ENCODE data around the gene TFR2. TPM values are rescaled to one million over a fixed set of nuclear protein-coding genes. Genes with fewer than 3 reads are reported as not detected.
A peak's percentile ranks its signal among the peaks of the same experiment; 100 is the strongest.

The TFR2 gene
- total and polyA plus RNA-seq, 2 donors (not counting 3 experiments of a cell fraction or from before 2014, with no cell fraction given), result 0.37 to 0.60 TPM

- Histone ChIP-seq H2AFZ (ENCODE audit: low read depth, low read length) (no peak overlapping the region), H3K9me3 (replicated peaks; ENCODE audit: control insufficient read depth, insufficient read depth, low read length) (no peaks in the 10 kb centered on the region), H3K9me1 (replicated peaks; ENCODE audit: control insufficient read depth, extremely low read depth, insufficient read depth, low read length) (no peaks in the 10 kb centered on the region), H3K79me2 (ENCODE audit: control insufficient read depth, insufficient read depth, low read length) (peaks cover 28% of the 10 kb centered on the region), H3K36me3 (ENCODE audit: control insufficient read depth in 2 of 2, extremely low read depth in 1 of 2, insufficient read depth in 2 of 2, low read length in 2 of 2) (peaks cover 11 to 47% of the 10 kb centered on the region in 2 experiments), H3K4me1 (ENCODE audit: control insufficient read depth, extremely low read depth, insufficient read depth, low read length) (peaks cover 4% of the 10 kb centered on the region), H3K9ac (replicated peaks; ENCODE audit: extremely low read depth, insufficient read depth, low read length) (no peak overlapping the region), H3K4me3 (replicated peaks in 1 of 3; ENCODE audit: insufficient read depth in 1 of 3, low read depth in 1 of 3, low read length in 3 of 3) (no peak overlapping the region), H3K27me3 (ENCODE audit: control insufficient read depth in 2 of 2, insufficient read depth in 2 of 2, low read length in 2 of 2) (no peaks in the 10 kb centered on the region), H4K20me1 (replicated peaks; ENCODE audit: control insufficient read depth, extremely low read depth, insufficient read depth, low read length) (no peaks in the 10 kb centered on the region), H3K4me2 (ENCODE audit: insufficient read depth, low read length) (no peak overlapping the region), H3K27ac (ENCODE audit: insufficient read depth, low read depth, low read length) (no peak overlapping the region)
- ChIA-PET POLR2A (interaction anchor here (1.0 kb wide), 2 partner anchors 91 to 223 kb away, joined by 4 to 5 read pairs; partner anchors contain the start of genes FBXO24 and LRCH4), CTCF (interaction anchor here (0.9 to 2.2 kb wide), 3 partner anchors 15 to 89 kb away, joined by 3 to 9 read pairs (median 5); no protein-coding TSS in a partner anchor)
- FAIRE-seq (no peak), DNase-seq (ENCODE audit: low read depth, low spot score) (no peak)
- TF ChIP-seq CTCF (IDR thresholded peaks at IDR 0.05; ENCODE audit: extremely low read depth in 1 of 2, insufficient read depth in 1 of 2, low read depth in 1 of 2, low read length in 2 of 2) (no peak), POLR2A (IDR thresholded peaks at IDR 0.05; ENCODE audit: low read depth, low read length) (peak; percentile 19)
- intact Hi-C loops (cut with micrococcal nuclease), result loop anchor here (5.0 kb wide), 1 partner anchor 210 kb away; no protein-coding TSS in a partner anchor
- BruUV-seq (replicated peaks), result no TSS peak
- dilution Hi-C loops (cut with MboI; ENCODE audit: extremely low pct_ligation_motif_present, low sequenced_read_pairs), result no loop called here
These were observed 36.2 kb upstream of the TFR2 start for GRCh38 chr7:100677308-100678267.
